HG03064 (cell line): ENCODE measurements around the gene EDN2.

Source experiments
- ATAC-seq: cut with Tn5 transposase; IDR thresholded peaks from one replicate; pipeline ENCODE4 v1.9.1; 2021; ENCODE audit warnings: low read depth; ENCODE audit not compliant: unreplicated experiment

EDN2 gene

DNA sequence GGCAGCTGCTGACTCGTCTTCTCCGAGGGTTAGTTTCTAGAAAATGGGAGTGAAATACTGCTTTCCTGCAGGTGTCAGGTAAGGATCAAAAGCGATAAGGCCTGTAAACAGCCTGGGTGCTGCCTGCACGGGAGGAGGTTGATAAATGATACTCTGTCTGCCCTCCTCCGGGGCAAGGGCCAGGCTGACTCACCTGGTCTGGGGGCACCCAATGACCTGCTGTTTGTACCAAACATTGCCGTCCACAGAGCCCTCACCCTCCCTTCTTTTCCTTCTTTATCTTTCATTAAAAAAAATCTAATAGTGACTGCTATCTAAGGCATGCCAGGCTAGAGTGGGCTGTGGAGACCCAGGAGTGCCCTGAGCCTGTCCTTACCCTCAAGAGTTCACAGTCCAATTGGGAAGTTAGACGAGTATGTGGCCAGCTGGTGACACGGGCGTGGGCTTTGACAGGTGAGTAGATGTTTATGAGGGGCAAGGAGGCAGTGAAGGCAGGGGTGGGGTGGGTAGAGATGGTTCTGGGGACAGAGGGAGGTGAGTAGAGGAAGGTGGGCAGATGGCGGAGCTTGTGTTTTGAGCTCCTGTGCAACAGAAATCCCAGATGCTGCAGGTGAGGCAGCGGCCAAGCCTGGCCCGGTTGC lies 16.2 kb downstream of the EDN2 start:
- no peak for ATAC-seq

DNA sequence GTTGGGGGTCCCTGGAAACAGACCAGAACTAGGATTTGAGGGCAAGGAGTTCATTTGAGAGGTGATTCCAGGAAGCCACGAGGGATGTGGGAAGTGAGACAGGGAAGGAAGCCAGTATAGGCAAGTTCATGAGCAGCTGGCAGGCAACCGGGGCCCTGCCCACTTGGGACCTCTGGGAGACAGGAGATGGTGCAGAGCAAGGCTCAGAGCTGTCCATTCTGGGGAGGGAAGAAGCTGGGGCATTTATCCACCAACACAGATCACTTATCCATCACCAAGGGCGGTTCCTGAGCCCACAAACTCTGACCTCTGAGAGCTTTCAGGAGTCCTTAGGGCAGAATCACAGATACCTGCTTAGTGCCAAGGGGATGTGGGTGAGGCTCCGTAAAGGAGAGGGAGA lies 16.8 kb downstream of the EDN2 start:
- ATAC-seq, result no peak

- no peak for ATAC-seq
These were observed 18.3 kb downstream of the EDN2 start for GRCh38 chr1:41466146-41466545.

DNA sequence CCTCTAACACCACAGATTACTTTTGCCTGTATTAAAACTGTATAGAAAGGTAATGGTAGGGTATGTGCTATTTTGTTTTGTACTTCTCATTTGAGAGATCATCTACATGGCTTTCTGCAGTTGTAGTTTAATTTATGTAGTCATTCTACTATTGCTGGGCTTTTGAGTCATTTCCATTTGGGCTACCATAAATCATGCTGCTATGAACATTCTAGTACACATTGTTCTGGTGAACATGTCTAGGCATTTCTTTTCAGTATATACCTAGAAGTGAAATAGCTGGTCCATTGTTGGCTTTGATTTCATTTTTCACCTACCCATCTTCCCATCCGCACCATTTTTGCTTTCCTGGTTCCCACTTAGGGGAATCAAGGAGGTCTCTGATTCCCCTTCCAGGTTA lies 18.7 kb downstream of the EDN2 start:
- no peak for ATAC-seq

DNA sequence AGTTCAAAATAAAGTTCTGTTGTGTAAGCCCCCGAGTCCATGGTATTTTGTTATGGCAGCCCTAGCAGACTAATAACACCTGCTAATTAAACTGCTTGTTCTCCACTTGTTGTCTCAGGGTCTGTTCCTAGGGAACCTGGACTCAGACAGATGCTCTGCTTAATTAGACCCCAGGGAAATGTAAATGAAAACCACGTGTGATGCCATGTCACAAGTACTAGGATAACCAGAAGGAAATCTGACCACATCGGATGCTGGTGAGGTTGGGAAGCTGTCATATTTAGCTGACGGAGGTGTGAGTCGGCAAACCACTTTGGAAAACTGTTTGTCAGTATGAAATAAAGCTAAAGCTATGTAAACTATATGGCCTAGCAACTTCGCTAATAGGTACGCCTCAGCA lies 19.6 kb downstream of the EDN2 start:
- ATAC-seq, result no peak

DNA sequence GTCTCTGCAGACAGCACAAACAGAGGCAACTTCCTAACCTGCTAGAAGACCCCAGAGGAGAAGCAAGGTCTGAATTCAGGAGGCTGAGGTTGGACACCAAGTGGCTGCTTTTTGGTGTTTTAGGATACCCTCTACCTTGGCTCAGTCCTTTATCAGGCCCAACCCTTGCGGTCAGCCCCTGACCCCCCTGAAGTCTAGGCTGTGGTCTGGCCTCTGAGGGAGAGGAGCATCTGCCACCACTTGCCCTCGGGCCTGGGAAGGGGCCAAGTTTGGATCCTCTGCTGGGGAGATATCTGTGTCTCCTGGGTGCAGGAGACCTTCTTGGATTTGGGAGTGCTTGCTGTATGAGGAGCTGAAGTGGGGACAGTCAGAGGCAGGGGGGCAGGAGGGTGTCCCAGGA lies 21.0 kb downstream of the EDN2 start:
- ATAC-seq, result no peak

DNA sequence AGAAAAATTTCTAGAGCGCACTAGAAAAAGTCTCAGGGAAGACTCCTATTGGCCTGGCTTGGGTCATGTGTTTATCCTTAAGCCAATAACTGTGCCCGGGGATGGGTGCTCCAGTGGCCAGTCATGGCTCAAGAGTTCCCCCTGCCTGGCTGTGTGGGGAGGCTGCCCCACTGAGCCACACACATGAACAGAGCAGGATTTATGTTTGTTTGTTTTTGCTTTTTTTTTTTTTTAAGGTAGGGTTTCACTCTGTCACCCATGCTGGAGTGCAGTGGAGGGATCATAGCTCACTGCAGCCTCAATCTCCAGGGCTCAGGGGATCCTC lies 21.8 kb downstream of the EDN2 start:
- no peak for ATAC-seq

DNA sequence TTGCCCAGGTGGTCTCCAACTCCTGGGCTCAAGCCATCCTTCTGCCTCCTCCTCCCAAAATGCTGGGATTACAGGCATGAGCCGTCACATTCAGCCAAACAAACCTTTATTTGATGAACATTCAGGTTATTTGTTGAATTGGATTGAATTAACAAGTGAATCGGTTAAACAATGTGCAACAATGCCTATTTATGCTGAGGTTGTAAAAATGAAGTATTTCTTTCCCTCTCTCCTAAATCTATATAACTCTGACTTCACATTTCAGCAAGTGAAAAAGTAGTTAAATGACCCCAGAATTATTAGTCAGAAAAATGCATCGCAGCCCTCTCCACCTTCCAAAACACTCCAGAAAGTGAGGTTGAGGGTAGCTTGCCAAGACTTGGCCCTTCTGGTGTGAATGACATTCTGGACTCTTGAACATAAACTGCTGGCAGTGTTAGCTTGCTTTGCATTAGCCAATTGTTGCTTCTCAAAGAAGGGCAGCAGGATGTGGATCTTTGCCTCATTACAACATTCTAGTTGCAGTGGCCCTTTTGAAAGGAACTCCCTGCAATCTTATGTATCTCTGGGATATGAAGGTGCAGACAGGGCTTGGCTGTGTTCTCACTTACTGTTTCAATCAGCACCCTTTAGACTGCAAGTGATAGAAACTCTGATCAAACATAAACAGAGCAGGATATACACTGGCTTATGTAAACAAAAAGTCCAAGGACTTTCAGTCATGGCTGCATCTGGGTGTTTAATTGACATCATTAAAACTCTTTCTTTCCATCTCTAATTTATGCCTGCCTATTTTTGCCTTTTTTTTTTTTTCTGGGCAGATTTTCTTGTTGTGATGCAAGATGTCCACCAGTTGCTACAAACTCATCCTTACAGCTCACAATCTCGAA lies 22.4 kb downstream of the EDN2 start:
- no peak for ATAC-seq

- ATAC-seq, result no peak
These were observed 27.5 kb downstream of the EDN2 start for GRCh38 chr1:41456847-41457540.

DNA sequence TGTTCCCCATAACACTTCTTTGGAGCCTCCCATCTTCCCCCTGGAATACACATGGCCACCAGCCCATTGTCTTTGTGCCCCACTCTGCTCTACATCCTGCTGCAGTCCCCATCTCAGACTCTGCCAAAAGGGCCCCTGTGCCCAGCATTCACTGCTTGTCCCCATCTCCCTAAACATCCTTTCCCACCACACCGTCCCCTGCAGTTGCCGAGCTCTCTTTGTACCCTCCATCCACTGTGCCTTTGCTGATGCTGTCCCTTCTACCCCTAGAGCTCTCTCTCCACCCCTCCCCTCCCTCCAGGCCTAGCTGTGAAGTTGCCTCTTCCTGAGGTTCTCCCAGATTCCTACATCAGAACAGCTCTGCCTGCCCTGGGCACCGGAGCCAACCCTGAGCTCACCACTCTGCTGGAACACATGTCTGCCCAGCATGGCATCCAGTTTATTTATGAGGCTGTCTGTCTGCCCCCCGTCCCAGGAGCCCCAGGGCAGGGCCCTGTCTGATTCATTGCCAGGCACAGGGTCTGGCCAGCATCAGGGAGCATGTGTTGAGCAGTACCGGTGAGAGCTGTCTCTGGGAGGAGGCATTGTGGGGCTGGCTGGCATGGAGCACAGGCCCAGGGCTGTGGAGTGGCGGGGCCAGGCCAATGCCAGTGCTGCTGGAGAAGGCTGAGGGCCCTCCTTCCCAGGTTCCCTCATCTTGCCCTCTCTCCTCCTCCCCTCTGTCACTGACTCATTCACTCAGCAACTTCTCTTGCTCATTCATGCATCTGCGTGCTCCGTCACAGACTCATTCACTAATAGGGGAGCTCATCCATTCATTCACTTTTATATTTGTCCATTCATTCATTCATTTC lies 28.8 kb downstream of the EDN2 start:
- no peak for ATAC-seq

DNA sequence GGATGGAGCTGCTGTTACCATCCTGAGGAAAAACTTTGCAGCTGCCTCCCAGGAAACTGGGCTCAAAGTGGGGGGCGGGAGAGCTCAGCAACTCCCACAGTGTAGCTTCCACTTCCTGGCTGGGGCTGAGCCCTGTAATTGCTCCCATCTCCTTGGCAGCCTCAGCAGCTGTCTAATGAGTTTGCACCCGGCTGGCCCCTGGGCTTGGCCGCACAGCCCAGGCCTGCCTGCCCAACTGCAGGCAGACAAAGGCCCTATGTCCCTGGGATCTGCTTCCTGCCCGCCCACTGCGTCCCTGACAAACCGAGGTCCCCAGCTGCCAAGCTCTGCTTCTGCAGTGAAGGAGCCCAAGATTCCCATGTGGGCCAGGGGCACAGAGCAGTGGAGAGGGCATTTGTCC lies 30.1 kb downstream of the EDN2 start:
- no peak for ATAC-seq

DNA sequence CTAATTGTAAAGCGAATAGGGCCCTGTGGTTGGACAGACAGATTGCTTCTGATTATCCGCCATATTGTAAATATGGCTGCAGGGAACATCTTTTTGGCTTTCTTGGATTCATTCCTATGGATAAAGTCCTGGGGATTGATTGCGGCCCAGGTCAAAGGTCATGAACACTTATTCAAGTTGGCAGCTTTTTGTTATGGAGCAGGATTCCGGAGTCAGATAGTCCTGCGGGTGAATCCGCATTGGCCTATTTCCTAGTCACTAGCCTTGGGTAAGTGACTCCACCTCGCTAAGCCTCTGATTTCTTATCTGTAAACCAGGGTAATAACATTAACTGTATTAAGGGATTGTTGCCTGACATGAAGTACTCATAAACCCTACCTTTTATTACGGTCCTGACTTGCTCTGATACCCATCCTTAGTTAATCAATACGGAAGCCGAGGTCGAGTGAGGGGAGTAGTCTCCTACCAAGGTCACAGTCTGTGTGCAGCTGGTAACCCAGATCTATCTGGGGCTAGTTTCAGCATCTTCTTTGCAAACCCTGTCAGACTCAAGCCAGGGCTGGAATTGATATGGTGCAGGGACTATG lies 31.7 kb downstream of the EDN2 start:
- ATAC-seq, result no peak

- no peak for ATAC-seq
These were observed 33.7 kb downstream of the EDN2 start for GRCh38 chr1:41450747-41451285.

- no peak for ATAC-seq
These were observed 35.1 kb downstream of the EDN2 start for GRCh38 chr1:41449326-41449921.

DNA sequence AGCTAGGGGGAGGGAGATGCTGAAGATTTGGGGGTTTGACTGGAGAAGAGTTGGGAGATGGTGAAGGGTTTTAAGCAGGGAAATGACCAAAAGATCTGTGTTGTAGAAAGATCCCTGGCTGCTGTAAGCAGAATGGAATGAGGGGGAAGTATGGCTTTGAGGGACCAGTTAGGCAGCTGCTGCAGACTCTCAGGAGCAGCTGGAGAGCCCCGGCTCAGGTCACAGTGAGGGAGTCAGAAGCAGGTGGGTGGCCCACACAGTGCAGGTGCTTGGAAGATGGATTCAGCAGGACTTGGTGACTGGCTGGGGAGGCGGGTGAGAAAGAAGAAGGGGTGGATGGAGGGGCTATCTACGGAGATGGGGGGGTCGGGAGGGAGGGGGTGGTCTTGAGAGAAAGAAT lies 35.7 kb downstream of the EDN2 start:
- ATAC-seq, result no peak

- ATAC-seq, result no peak
These were observed 36.3 kb downstream of the EDN2 start for GRCh38 chr1:41447995-41448770.

GRCh38 chr1:41446851-41447610 lies 37.5 kb downstream of the EDN2 start:
- no peak for ATAC-seq

DNA sequence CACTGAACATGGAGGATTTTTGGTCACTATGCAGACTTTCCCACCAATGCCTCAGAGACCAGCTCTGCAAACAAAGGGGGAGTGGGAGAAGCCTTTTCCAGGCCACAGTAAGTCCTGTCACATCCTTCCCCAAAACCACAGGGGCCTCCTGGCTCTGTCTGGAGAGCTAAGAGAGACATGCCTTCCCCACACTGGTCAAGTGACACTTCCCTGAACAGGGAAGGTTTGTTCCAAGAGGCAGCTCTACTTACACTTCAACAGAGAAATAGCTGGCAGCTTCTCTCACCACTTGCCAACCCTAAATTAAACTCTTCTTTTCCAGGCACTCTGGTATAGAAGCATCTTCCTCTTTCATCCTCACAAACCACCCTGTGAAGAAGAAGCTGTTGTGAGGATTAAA lies 39.7 kb downstream of the EDN2 start:
- no peak for ATAC-seq
